HG03175 (cell line): Measurements from ENCODE around the gene FCAMR.

Experiments
- ATAC-seq: cut with Tn5 transposase; IDR thresholded peaks from one replicate; pipeline ENCODE4 v1.9.1; 2021; ENCODE audit warnings: mild to moderate bottlenecking, moderate library complexity; ENCODE audit not compliant: unreplicated experiment

FCAMR gene, protein sequence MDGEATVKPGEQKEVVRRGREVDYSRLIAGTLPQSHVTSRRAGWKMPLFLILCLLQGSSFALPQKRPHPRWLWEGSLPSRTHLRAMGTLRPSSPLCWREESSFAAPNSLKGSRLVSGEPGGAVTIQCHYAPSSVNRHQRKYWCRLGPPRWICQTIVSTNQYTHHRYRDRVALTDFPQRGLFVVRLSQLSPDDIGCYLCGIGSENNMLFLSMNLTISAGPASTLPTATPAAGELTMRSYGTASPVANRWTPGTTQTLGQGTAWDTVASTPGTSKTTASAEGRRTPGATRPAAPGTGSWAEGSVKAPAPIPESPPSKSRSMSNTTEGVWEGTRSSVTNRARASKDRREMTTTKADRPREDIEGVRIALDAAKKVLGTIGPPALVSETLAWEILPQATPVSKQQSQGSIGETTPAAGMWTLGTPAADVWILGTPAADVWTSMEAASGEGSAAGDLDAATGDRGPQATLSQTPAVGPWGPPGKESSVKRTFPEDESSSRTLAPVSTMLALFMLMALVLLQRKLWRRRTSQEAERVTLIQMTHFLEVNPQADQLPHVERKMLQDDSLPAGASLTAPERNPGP

GRCh38 chr1:206970446-206970845, at the start of gene FCAMR:
Gene FCAMR, minus strand, starts transcription at chr1:206970460. Its CDS starts 335 bp downstream, at chr1:206970125.
- no peak for ATAC-seq

DNA sequence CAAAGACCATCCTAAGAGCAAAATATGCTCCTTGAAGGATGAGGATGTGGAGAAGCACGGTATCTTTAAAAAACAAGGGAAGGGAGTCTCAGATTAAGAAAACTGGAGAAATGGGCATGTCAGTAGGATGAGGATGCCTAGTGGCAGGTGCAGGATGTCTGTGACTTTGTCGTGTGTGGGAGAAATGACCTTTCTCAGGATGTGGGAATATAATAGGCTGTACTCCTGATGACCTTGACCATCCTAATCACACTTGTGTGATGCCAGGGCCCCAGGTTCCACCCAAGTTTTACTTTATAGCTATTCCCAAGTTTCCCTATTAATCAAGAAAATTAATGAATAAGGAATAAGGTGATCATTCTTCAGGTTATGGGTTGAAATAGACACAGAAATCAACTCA, 49.4 kb upstream of the FCAMR start:
- ATAC-seq, result no peak

DNA sequence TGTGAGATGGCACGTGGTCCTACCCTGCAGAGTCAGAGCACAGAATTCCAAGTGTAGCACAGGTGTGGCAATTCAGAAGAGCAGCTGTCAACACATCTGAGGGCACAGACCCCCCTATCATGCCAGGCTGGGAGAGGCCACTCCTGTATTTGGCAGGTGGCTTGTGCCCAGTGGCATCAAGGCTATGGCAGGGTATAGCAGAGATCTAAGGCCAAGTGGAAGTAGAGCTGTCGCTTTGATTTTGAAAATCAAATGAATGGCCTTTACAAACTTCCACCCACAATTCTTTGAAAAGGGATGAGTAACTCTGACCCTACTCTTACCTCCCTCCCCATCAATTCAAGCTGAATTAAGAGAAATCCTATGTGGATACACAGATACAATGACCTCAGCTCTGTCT, 48.9 kb upstream of the FCAMR start:
- ATAC-seq, result no peak

- no peak for ATAC-seq
These were observed 48.4 kb upstream of the FCAMR start for GRCh38 chr1:207018707-207019106.

DNA sequence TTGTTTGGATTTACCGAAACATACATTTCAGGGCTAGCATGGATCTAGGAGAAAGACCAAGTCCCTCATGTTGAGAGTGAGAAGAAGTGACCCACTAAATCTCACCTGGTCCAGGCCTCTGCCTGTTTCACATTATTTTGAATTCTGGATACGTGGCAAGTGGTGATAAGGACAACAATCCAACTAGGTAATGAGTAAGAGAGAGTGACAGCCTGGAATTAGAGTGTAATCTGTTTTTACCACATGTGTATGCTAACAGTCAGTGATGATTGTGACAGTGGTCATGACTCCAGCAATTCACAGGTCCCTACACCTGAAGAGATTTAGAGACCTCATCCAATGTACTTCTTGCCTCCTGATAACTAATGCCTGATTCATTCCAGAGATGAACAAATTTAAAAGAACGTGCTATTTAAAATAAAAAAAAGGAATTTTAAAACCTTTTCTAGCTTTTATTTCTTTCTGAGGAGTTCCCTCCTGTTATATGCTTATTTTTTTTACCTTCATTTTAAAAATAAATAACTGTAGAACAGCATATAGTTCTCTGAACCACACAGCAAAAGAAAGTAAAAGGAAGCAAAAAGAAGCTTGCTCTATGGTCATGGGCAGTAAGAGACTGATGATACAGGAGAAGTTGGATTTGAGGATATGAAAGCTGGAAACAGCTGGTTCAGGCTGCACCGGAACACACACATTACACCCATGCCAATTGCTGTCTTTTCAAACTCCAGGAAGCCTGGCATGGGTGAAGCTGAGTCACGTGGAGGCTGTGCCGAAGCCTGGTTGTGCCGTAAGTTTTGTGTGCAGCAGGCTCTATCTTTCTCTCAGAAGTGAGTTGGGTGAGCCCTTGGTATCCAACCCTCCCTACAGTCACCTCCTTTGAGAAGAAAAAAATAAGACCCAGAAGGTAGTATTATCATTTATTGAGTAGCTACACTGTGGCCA, 47.6 kb upstream of the FCAMR start:
- no peak for ATAC-seq

DNA sequence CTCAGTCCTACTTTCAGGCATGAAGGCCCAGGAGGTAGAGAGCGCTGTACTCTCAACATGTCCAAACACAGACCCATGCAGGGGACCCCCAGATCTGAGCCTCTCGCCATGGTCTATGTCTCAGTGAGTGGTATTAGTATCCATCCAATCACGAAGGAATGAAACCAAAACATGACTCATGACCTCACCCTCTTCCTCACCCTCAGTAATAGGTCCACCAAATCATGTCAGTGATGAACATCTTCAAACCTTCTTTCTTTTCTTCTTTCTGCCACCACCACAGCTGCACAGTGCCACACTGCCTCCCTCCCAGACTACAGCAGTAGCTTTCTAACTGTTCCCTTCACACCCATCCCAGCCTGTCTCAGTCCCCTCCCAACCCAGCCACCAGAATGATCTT, 45.5 kb upstream of the FCAMR start:
- no peak for ATAC-seq

DNA sequence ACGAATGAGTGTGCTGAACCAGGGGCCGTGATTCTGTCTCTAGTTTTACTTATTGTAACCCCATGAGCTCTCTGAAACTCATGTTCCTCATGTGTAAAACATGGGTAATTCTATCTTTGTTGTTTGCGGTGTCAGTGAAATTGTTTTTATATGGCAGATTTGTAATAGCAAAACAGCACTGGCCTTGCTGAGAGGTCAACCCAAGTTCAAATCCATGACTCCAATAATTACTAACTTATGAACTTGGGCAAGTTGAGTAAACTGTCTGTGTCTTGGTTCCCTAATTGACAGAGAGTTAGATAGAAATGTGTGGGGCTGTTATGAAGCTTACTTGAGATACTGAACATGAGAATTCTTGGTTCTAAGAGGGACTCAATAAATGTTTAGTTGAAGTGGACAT, 44.5 kb upstream of the FCAMR start:
- no peak for ATAC-seq

DNA sequence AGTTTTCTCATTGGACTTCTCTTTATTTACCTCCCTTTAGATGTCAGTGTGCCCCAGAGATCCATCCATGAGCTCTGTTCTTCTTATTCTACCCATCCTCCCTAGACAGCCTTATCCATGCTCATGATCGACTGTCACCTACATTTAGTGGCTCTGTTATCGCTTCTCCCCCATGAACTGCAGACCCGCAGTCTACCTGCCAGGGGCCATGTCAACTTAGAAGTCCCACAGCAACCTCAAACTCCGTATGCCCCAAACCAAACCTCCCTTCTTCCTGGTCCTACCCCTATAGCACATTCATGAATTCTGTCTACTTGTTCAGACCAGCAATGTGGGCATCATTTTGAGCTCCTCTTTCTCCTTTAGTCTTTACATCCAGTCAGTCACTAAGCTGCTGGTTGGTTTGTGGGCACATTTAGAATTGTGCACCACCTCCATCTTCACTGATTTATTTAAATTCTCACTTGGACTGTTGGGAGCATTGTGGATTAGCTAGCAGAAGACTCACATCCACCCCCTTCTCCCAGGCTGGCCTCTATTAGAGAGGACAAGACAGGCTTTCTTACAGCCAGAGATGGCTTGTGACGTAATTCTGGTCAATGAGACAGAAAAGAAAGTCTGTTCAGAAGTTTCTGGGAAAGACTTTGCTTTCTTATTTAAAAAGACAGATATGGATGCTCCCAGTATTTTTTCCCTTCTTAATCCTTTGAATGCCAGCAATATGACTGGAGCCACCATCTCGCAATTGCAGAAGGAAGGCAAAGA, 43.2 kb upstream of the FCAMR start:
- ATAC-seq, result no peak

GRCh38 chr1:207010726-207011125, 40.5 kb upstream of the FCAMR start:
- no peak for ATAC-seq

- ATAC-seq, result no peak
These were observed 39.7 kb upstream of the FCAMR start for GRCh38 chr1:207009945-207010344.

GRCh38 chr1:207009182-207009850, 39.1 kb upstream of the FCAMR start:
- no peak for ATAC-seq

DNA sequence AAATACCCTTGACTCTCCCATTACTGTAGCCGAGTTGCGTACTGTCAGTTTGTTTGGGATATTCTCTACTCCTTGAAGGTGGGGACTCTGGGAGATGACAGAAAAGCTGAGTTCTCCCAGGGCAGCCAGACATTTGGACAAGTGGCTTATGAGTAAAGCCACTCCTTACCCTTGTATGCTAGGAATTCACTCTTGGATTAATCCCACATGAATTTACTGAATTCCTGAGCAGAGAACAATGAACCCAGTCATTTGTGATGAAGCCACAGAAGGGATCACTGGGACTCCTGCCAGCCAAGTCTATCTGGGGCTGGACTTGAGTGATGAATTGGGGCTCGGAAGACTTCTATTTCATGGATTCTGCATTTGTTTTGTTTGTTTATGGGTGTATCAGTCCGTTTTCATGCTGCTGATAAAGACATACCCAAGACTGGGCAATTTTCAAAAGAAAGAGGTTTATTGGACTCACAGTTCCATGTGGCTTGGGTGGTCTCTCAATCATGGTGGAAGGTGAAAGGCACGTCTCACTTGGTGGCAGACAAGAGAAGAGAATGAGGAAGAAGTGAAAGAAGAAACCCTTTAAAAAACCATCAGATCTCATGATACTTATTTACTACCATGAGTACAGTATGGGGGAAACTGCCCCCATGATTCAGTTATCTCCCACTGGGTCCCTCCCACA, 37.2 kb upstream of the FCAMR start:
- ATAC-seq, result no peak

DNA sequence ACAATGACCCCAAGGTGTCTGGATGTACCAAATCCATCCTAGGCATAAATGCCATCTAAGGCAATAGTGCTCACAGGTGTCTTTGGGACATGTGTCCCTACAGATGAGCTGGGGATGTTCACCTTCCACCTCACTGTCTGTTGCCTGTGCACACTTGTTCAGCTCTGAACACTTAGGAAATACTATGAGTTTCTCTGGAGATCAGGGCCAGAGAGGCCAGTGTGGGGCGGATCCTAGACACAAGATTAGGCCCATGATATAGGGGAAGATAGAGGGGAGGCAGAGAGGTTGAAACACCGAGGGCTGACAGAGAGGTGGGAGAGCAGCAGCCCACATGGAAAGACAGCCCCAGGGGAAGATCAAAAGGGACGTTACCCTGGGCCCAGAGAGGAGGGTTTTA, 36.7 kb upstream of the FCAMR start:
- no peak for ATAC-seq

DNA sequence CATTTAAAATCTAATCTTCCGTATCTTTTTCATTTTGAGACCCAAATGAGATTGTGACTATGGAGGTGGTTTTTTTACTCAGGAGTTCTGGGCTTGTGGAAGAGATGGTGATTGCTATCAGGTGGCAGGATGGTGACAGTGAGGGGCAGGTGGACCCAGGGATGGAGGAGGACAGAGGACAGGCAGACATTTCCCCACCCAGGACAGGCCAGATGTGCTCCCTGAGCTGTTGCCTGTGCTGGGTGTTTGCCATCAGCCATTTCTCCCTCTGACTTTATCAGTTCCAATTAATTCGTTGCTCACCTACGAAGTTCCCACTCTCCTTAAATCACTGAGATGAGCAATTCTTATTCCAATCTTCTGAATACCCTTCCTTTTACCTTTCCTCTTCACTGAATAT, 35.8 kb upstream of the FCAMR start:
- no peak for ATAC-seq

DNA sequence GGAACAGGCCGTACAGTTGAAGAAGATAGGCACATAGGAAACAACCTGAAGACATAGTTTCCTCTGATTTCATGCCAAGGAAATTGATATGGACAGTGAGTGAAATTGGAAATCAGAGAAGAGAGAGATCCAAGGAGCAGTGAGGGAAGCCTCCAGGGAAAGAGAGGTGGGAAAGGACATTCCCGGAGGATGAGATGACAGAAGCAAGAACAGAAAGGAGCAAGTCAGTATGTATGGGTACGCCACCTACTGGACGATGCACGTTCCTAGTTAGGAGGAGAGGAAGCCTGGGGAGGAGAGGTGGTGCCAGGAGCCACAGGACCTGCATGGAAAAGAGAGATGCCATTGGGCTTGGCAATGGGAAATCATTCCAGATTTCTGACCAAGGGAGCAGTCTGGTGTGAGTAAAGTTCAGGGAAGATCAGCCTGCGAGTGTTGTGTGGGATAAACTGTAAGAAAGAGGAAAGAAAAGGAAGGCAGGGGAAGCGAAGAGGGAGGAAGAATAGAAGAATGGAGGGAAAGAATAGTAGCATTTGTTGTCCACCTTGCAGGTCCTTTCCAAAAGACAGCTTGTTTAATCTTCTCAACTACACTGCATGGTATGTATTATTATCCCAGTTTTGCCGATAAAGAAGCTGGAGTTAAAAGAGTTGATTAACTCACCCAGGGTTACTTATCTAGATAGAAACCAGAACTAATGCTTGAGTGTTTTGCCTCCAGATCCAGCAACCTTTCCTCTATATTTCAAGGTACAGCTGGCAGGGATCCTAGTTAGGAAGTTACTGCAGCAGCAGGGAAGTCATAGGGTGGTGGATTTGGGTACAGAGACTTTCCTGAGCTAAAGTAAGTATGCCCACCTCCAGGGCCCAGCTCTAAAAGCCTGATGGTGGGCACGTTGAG, 34.9 kb upstream of the FCAMR start:
- ATAC-seq, result no peak

DNA sequence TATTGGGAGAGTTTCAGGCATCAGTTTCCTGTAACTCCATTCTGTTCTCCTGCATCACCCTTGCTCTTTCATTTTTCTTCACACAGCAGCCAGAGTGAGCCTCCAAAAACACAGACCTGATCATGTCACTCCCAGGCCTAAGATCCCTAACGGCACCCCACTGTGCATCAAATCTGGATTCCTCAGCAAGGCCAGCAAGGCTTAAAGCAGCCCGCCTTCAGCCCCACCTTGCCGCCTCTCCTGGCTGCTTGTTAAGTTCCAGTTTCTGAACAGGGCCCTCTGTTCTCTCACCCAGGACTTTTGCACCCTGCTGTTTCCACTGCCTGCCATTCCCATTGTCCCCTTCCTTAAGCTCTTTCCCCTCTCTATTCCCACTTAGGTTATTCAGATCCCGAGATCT, 33.0 kb upstream of the FCAMR start:
- ATAC-seq, result no peak

DNA sequence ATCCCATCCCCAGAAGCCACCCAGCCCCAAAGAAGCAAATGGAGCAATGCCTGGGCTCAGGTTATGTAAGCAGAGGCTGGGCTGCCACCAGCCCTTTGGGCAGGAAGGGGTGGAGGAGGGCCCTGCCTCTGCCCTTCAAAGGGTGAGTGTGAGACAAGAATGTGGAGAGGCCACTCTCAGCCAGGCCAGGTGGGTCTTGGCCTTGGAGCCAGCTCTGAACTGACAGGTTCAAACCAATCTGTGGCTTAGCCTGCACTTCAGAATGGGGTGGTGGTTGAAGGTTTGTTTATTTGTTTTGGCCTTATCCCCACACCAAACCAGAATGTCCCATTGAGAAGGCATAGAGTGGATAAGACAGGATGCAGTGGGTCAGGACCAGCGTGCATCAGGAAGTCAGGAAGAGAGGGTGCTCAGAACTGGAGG, 32.5 kb upstream of the FCAMR start:
- no peak for ATAC-seq

DNA sequence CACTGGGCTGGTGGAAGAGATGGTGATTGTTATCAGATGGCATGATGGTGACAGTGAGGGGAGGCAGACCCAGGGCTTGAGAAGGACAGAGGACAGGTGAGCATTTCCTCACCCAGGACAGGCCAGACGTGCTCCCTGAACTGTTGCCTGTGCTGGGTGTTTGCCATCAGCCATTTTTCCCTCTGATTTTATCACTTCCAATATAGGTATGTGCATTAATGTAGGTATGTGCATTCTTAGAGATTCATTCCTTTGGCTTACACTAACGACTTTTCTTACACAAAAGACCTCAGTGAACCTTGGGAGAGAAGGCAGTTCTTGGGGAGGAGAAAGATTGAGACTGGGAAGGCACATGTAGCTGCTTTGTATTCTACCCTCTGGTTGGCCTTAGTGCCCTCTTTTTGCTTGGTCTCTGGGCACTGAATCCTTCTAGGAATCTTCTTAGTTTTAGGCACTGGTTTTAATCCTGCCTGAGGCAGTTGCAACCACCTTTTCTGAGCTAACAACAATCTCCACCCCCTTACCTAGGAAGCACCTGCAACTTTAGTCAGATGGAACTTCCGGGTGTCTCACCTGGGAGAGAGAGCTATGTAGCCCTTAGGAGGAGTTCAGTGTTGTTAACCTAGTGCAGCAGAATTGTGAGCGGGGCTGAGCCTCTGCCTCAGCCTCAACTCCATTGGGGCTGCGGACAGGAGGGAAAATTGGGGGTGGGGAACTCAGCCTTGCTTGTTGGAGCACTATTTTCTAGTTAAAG, 31.4 kb upstream of the FCAMR start:
- ATAC-seq, result no peak
